Neural cell (in vitro differentiated cells): ENCODE results near the gene ATP2B2. TPM values are rescaled to one million over a fixed set of nuclear protein-coding genes. Genes with fewer than 3 reads are reported as not detected.

Source experiments
- H2AFZ ChIP-seq: fragments of 200-600, 300-800 bp; sonication (generic), shearing (Covaris generic); 2 replicates; pipeline ENCODE4 v1.6.0; 2014; ENCODE audit warnings: low read depth, mild to moderate bottlenecking, antibody characterized with exemption, low read length, moderate library complexity
- H3F3A ChIP-seq: fragments of 200-600 bp; shearing (Covaris generic); 2 replicates; pipeline ENCODE4 v1.6.1; 2016; ENCODE audit warnings: mild to moderate bottlenecking, moderate library complexity, mixed read lengths, antibody characterized with exemption, low read length; ENCODE audit not compliant: insufficient read depth, poor library complexity, severe bottlenecking
- H3K27ac ChIP-seq: fragments of 200-600, 300-800 bp; sonication (generic), shearing (Covaris generic); 2 replicates; pipeline ENCODE4 v1.5.1; 2014; ENCODE audit warnings: mild to moderate bottlenecking, low read length, moderate library complexity
- H3K27me3 ChIP-seq: fragments of 300-800, 200-600 bp; sonication (generic), shearing (Covaris generic); 2 replicates; pipeline ENCODE4 v1.6.0; 2014; ENCODE audit warnings: mild to moderate bottlenecking, low read depth, low read length, moderate library complexity; ENCODE audit not compliant: insufficient read depth
- H3K36me3 ChIP-seq: fragments of 300-800, 200-600 bp; sonication (generic), shearing (Covaris generic); 2 replicates; pipeline ENCODE4 v1.5.1; 2014; ENCODE audit warnings: mild to moderate bottlenecking, antibody characterized with exemption, low read length, moderate library complexity; ENCODE audit not compliant: insufficient read depth
- H3K4me2 ChIP-seq: fragments of 300-800, 200-600 bp; sonication (generic), shearing (Covaris generic); 2 replicates; pipeline ENCODE4 v1.6.0; 2014; ENCODE audit warnings: mild to moderate bottlenecking, low read length
- H3K4me3 ChIP-seq: fragments of 300-800, 200-600 bp; sonication (generic), shearing (Covaris generic); 2 replicates; pipeline ENCODE4 v1.5.1; 2014; ENCODE audit warnings: mild to moderate bottlenecking, low read length, moderate library complexity
- H3K79me2 ChIP-seq: fragments of 200-600 bp; shearing (Covaris generic); replicated peaks from 2 replicates; pipeline ENCODE4 v1.6.0; 2014; ENCODE audit warnings: mild to moderate bottlenecking, low read length, moderate library complexity; ENCODE audit not compliant: insufficient read depth
- H3K9ac ChIP-seq: fragments of 300-800, 200-600 bp; sonication (generic), shearing (Covaris generic); 2 replicates; pipeline ENCODE4 v1.6.1; 2016; ENCODE audit warnings: mild to moderate bottlenecking, low read length, mixed read lengths
- H3K9me2 ChIP-seq: fragments of 200-600 bp; shearing (Covaris generic); 2 replicates; pipeline ENCODE4 v1.6.1; 2016; ENCODE audit warnings: mild to moderate bottlenecking, low read length, mixed read lengths; ENCODE audit not compliant: insufficient read depth
- H3K9me3 ChIP-seq: fragments of 200-600, 300-800 bp; sonication (generic), shearing (Covaris generic); 2 replicates; pipeline ENCODE4 v1.6.1; 2016; ENCODE audit warnings: mild to moderate bottlenecking, mixed run types, low read length, moderate library complexity, mixed read lengths
- H4K20me1 ChIP-seq: fragments of 200-600 bp; shearing (Covaris generic); 2 replicates; pipeline ENCODE4 v1.6.1; 2016; ENCODE audit warnings: mild to moderate bottlenecking, mixed run types; ENCODE audit not compliant: insufficient read depth
- EP300 ChIP-seq: fragments of 450-650 bp; conservative IDR thresholded peaks from 2 replicates; pipeline ENCODE4 v1.6.1; 2014; ENCODE audit warnings: antibody characterized with exemption, mild to moderate bottlenecking, moderate library complexity; ENCODE audit not compliant: poor library complexity, severe bottlenecking
- EZH2 ChIP-seq: fragments of 200-600, 300-800 bp; shearing (Covaris generic), sonication (generic); IDR thresholded peaks from 2 replicates; pipeline ENCODE4 v1.6.1; 2014; ENCODE audit warnings: antibody characterized with exemption, low read length, borderline replicate concordance, mild to moderate bottlenecking; ENCODE audit not compliant: insufficient read depth, poor library complexity, severe bottlenecking
- MXI1 ChIP-seq: fragments of 450-650 bp; conservative IDR thresholded peaks from 2 replicates; pipeline ENCODE4 v1.6.1; 2014; ENCODE audit warnings: antibody characterized with exemption, mild to moderate bottlenecking; ENCODE audit not compliant: poor library complexity, severe bottlenecking
- POLR2AphosphoS5 ChIP-seq: IDR thresholded peaks from 2 replicates; pipeline ENCODE4 v1.6.1; 2012
- RAD21 ChIP-seq: fragments of 450-650 bp; conservative IDR thresholded peaks from 2 replicates; pipeline ENCODE4 v1.6.1; 2014; ENCODE audit warnings: antibody characterized with exemption, mild to moderate bottlenecking, moderate library complexity
- SMC3 ChIP-seq: fragments of 450-650 bp; conservative IDR thresholded peaks from 2 replicates; pipeline ENCODE4 v1.6.1; 2014; ENCODE audit warnings: antibody characterized with exemption, mild to moderate bottlenecking, moderate library complexity; ENCODE audit not compliant: poor library complexity
- TAF1 ChIP-seq: IDR thresholded peaks from 2 replicates; pipeline ENCODE4 v1.6.1; 2012; ENCODE audit warnings: low read depth
- polyA plus RNA-seq: library from polyadenylated mRNA; depleted of rRNA; stranded (reverse); fragments of >200 nt; gene quantifications from 2 replicates; pipeline ENCODE4 v1.2.3, GENCODE V29; 2014
- TF ChIP-seq, protein P1 (sequence below): IDR thresholded peaks from 2 replicates; pipeline ENCODE4 v1.6.1; 2012; ENCODE audit warnings: borderline replicate concordance
- TF ChIP-seq, protein P2 (sequence below): fragments of 450-650 bp; IDR thresholded peaks from 2 replicates; pipeline ENCODE4 v1.5.1; 2014; ENCODE audit warnings: antibody characterized with exemption, mild to moderate bottlenecking, moderate library complexity; ENCODE audit not compliant: poor library complexity, severe bottlenecking

The ATP2B2 gene
- polyA plus RNA-seq, 1 donor from 2014 or later: 8.3 TPM

DNA sequence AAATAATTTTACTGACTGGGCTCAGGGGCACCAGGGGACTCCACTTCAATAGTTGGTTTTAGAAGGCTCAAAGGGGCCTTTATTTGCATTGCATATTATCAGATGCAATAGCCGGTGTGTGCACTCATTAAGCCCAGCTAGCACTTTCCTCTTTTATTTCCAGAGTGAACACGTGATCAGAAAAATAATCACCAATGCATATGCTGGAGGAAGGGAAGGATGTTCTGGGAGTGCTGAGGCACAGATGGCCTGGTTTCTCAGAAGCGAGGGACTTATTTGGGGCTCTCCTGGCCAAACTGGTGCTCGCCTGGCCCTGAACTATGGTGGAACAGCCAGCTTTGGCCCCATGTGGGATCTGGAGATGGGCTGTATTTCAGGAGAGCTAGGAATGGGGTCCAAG is 124.0 kb downstream of the ATP2B2 start:
- H3K9ac ChIP-seq: no peak overlapping the region
- no peak overlapping the region for H3K4me2 ChIP-seq
- TF ChIP-seq, protein P1, sequence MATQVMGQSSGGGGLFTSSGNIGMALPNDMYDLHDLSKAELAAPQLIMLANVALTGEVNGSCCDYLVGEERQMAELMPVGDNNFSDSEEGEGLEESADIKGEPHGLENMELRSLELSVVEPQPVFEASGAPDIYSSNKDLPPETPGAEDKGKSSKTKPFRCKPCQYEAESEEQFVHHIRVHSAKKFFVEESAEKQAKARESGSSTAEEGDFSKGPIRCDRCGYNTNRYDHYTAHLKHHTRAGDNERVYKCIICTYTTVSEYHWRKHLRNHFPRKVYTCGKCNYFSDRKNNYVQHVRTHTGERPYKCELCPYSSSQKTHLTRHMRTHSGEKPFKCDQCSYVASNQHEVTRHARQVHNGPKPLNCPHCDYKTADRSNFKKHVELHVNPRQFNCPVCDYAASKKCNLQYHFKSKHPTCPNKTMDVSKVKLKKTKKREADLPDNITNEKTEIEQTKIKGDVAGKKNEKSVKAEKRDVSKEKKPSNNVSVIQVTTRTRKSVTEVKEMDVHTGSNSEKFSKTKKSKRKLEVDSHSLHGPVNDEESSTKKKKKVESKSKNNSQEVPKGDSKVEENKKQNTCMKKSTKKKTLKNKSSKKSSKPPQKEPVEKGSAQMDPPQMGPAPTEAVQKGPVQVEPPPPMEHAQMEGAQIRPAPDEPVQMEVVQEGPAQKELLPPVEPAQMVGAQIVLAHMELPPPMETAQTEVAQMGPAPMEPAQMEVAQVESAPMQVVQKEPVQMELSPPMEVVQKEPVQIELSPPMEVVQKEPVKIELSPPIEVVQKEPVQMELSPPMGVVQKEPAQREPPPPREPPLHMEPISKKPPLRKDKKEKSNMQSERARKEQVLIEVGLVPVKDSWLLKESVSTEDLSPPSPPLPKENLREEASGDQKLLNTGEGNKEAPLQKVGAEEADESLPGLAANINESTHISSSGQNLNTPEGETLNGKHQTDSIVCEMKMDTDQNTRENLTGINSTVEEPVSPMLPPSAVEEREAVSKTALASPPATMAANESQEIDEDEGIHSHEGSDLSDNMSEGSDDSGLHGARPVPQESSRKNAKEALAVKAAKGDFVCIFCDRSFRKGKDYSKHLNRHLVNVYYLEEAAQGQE: no peak
- no peak for TF ChIP-seq EP300
- TF ChIP-seq MXI1: no peak
- TF ChIP-seq RAD21: no peak
- no peak for TF ChIP-seq EZH2
- TF ChIP-seq TAF1: no peak
- TF ChIP-seq, protein P2, sequence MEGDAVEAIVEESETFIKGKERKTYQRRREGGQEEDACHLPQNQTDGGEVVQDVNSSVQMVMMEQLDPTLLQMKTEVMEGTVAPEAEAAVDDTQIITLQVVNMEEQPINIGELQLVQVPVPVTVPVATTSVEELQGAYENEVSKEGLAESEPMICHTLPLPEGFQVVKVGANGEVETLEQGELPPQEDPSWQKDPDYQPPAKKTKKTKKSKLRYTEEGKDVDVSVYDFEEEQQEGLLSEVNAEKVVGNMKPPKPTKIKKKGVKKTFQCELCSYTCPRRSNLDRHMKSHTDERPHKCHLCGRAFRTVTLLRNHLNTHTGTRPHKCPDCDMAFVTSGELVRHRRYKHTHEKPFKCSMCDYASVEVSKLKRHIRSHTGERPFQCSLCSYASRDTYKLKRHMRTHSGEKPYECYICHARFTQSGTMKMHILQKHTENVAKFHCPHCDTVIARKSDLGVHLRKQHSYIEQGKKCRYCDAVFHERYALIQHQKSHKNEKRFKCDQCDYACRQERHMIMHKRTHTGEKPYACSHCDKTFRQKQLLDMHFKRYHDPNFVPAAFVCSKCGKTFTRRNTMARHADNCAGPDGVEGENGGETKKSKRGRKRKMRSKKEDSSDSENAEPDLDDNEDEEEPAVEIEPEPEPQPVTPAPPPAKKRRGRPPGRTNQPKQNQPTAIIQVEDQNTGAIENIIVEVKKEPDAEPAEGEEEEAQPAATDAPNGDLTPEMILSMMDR: no peak
- TF ChIP-seq SMC3: no peak
- TF ChIP-seq POLR2AphosphoS5: no peak
- H3F3A ChIP-seq: no peaks in the 10 kb centered on the region
- no peak overlapping the region for H2AFZ ChIP-seq
- no peaks in the 10 kb centered on the region for H3K27me3 ChIP-seq
- no peak overlapping the region for H3K4me3 ChIP-seq
- H3K9me2 ChIP-seq: no peaks in the 10 kb centered on the region
- H3K79me2 ChIP-seq: no peaks in the 10 kb centered on the region
- H4K20me1 ChIP-seq: no peaks in the 10 kb centered on the region
- H3K9me3 ChIP-seq: no peaks in the 10 kb centered on the region
- no peaks in the 10 kb centered on the region for H3K36me3 ChIP-seq
- no peak overlapping the region for H3K27ac ChIP-seq

DNA sequence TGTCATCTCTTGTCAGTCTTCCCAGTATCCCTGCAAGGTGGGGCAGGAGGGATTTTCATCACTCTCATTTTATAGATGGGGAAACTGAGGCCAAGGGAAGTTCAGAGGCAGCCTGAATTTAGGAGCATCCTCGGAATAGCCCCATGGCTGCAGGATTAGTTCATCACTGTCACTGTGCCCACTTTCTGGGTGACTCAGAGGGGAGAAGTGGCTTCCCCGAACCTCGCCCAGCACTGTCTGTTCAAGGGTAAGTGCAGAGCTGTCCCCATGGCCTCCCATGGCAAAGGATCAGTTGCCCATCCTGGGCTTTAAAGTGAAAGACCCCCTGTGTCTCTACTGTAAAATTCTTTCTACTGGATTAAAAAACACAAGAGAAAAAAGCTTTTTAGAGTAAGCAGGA is 124.5 kb downstream of the ATP2B2 start:
- Histone ChIP-seq H3K9me2 (no peaks in the 10 kb centered on the region), H3F3A (no peaks in the 10 kb centered on the region), H3K4me3 (no peak overlapping the region), H3K4me2 (no peak overlapping the region), H4K20me1 (no peaks in the 10 kb centered on the region), H3K27me3 (no peaks in the 10 kb centered on the region), H3K36me3 (no peaks in the 10 kb centered on the region), H3K9me3 (no peaks in the 10 kb centered on the region), H3K9ac (no peak overlapping the region), H3K27ac (no peak overlapping the region), H3K79me2 (no peaks in the 10 kb centered on the region), H2AFZ (no peak overlapping the region)
- no peak for TF ChIP-seq EZH2
- no peak for TF ChIP-seq POLR2AphosphoS5
- TF ChIP-seq RAD21: no peak
- TF ChIP-seq MXI1: no peak
- TF ChIP-seq EP300: no peak
- TF ChIP-seq, protein P1: no peak
- TF ChIP-seq, protein P2: no peak
- no peak for TF ChIP-seq SMC3
- TF ChIP-seq TAF1: no peak
